ENCODE data around the gene FTO. TPM values are rescaled to one million over a fixed set of nuclear protein-coding genes. Genes with fewer than 3 reads are reported as not detected.

FTO gene
- polyA plus RNA-seq, 2 of the 4 experiments (the other 2 are of a cell fraction), result 48.7 to 101 TPM

- FAIRE-seq (no peak), DNase-seq (ENCODE audit: low read depth in 1 of 2, low spot score in 1 of 2) (no peak), ATAC-seq (no peak; a peak in 3 of 6 replicates)
- ChIA-PET POLR2A (no interaction called here), CTCF (interaction anchor here (0.6 to 3.3 kb wide), 4 partner anchors 14 to 1181 kb away, joined by 3 to 13 read pairs (median 5); no protein-coding TSS in a partner anchor)
- Histone ChIP-seq H3K4me2 (peak overlapping the region; percentile 66), H3K4me1 (peaks cover 53% of the 10 kb centered on the region), H3K27ac (peak overlapping the region; percentile 49 to 62; a peak in 5 of 6 replicates), H3K9me3 (no peaks in the 10 kb centered on the region), H3K4me3 (no peak overlapping the region)
- TF ChIP-seq RNF2 (IDR thresholded peaks at IDR 0.05; ENCODE audit: borderline replicate concordance, low read depth) (no peak), PHF8 (IDR thresholded peaks at IDR 0.05; ENCODE audit: borderline replicate concordance, low read depth) (no peak), CBX2 (IDR thresholded peaks at IDR 0.05; ENCODE audit: borderline replicate concordance, low read depth) (no peak), HOXA7 (CRISPR knock-in tag; IDR thresholded peaks at IDR 0.05) (no peak), HDAC2 (IDR thresholded peaks at IDR 0.05) (no peak), RCOR1 (IDR thresholded peaks at IDR 0.05; ENCODE audit: low read depth, low read length) (no peak), EP300 (IDR thresholded peaks at IDR 0.05) (no peak), GATA3 (IDR thresholded peaks at IDR 0.05; ENCODE audit: borderline replicate concordance) (no peak), HOXB13 (CRISPR knock-in tag; IDR thresholded peaks at IDR 0.05; ENCODE audit: low read depth) (no peak), USF2 (IDR thresholded peaks at IDR 0.05) (no peak), CEBPB (IDR thresholded peaks at IDR 0.05) (no peak)
- WGBS (ENCODE audit: missing lambda C conversion rate), result 29% methylated on average over 4 of the region's 4 CpGs
Observed at GRCh38 chr16:53756275-53756996, 52.5 kb downstream of the FTO start.

GRCh38 chr16:53757971-53758609 lies 54.1 kb downstream of the FTO start:
- TF ChIP-seq ZNF302 (CRISPR knock-in tag; IDR thresholded peaks at IDR 0.05), result no peak
- TF ChIP-seq CHD2 (IDR thresholded peaks at IDR 0.05; ENCODE audit: low read length, partially characterized antibody), result no peak
- TF ChIP-seq NFE2L2 (conservative IDR thresholded peaks at IDR 0.05; ENCODE audit: low read length), result no peak
- no peak for TF ChIP-seq RFX5 (IDR thresholded peaks at IDR 0.05)
- TF ChIP-seq EP300 (IDR thresholded peaks at IDR 0.05), result no peak
- no peak for TF ChIP-seq HOXB13 (CRISPR knock-in tag; IDR thresholded peaks at IDR 0.05; ENCODE audit: low read depth)
- TF ChIP-seq ELK1 (IDR thresholded peaks at IDR 0.05; ENCODE audit: low read depth, low read length), result no peak
- no peak for TF ChIP-seq KDM1A (IDR thresholded peaks at IDR 0.05; ENCODE audit: low read depth)
- no peak for TF ChIP-seq SMC3 (IDR thresholded peaks at IDR 0.05)
- no peak for TF ChIP-seq MAFK (IDR thresholded peaks at IDR 0.05; ENCODE audit: partially characterized antibody)
- TF ChIP-seq HMGXB4 (CRISPR knock-in tag; IDR thresholded peaks at IDR 0.05; ENCODE audit: borderline replicate concordance), result no peak
- Histone ChIP-seq H3K4me2 (peak overlapping the region; percentile 66; the same call in 2 of the 3 replicates), H3K4me1 (peaks cover 66% of the 10 kb centered on the region), H3K9me3 (no peaks in the 10 kb centered on the region), H3K27ac (peak overlapping the region; percentile 4 to 32; a peak in 3 of 6 replicates), H3K4me3 (no peak overlapping the region)
- POLR2A ChIA-PET, result interaction anchor here (0.6 kb wide), 1 partner anchor 1699 kb away, joined by 3 read pairs; no protein-coding TSS in a partner anchor
- CTCF ChIA-PET, result interaction anchor here (0.8 to 3.3 kb wide), 4 partner anchors 10 to 209 kb away, joined by 3 to 13 read pairs (median 4); no protein-coding TSS in a partner anchor
- no peak for FAIRE-seq
- DNase-seq (ENCODE audit: low read depth in 1 of 2, low spot score in 1 of 2), result no peak
- ATAC-seq, result no peak
- 49% methylated on average over 4 of the region's 4 CpGs for WGBS (ENCODE audit: missing lambda C conversion rate)

Measured in A549 (cell line).